H9 (cell line): ENCODE measurements around the gene SLC24A3. TPM values are rescaled to one million over a fixed set of nuclear protein-coding genes. Genes with fewer than 3 reads are reported as not detected.

Experiments
- DNase-seq: peaks from one replicate; pipeline ENCODE4 v3.0.0-alpha.2; 2017
- H2AFZ ChIP-seq: one replicate; pipeline ENCODE4 v1.6.1; 2013; ENCODE audit warnings: mild to moderate bottlenecking, low read length, control low read depth, moderate library complexity
- H2AK5ac ChIP-seq: 2 replicates; pipeline ENCODE4 v1.6.1; 2013; ENCODE audit warnings: low read length, control low read depth, mixed read lengths; ENCODE audit not compliant: insufficient read length
- H2BK120ac ChIP-seq: one replicate; pipeline ENCODE4 v1.6.1; 2013; ENCODE audit warnings: low read depth, mild to moderate bottlenecking, low read length, control low read depth, inconsistent platforms; ENCODE audit not compliant: poor library complexity, severe bottlenecking
- H2BK12ac ChIP-seq: 2 replicates; pipeline ENCODE4 v1.6.1; 2013; ENCODE audit warnings: low read length, control low read depth, mixed read lengths, low read depth; ENCODE audit not compliant: insufficient read length
- H2BK15ac ChIP-seq: 2 replicates; pipeline ENCODE4 v1.6.1; 2013; ENCODE audit warnings: low read depth, low read length, control low read depth
- H2BK20ac ChIP-seq: one replicate; pipeline ENCODE4 v1.6.1; 2013; ENCODE audit warnings: low read depth, mild to moderate bottlenecking, low read length, control low read depth, inconsistent platforms; ENCODE audit not compliant: poor library complexity, severe bottlenecking
- H2BK5ac ChIP-seq: 2 replicates; pipeline ENCODE4 v1.6.1; 2013; ENCODE audit warnings: low read length, control low read depth, mixed read lengths; ENCODE audit not compliant: insufficient read length
- H3K14ac ChIP-seq: 2 replicates; pipeline ENCODE4 v1.6.1; 2013; ENCODE audit warnings: low read length, control low read depth; ENCODE audit not compliant: insufficient read depth
- H3K18ac ChIP-seq: 2 replicates; pipeline ENCODE4 v1.6.1; 2013; ENCODE audit warnings: low read depth, mild to moderate bottlenecking, mixed read lengths, low read length, control low read depth; ENCODE audit not compliant: insufficient read length
- H3K23ac ChIP-seq: 2 replicates; pipeline ENCODE4 v1.6.1; 2013; ENCODE audit warnings: low read length, control low read depth, mixed read lengths, low read depth; ENCODE audit not compliant: insufficient read length
- H3K23me2 ChIP-seq: 2 replicates; pipeline ENCODE4 v1.6.1; 2013; ENCODE audit warnings: low read depth, mild to moderate bottlenecking, mixed read lengths, low read length, control low read depth; ENCODE audit not compliant: insufficient read length, poor library complexity, severe bottlenecking
- H3K27ac ChIP-seq: 2 replicates; pipeline ENCODE4 v1.5.1; 2013; ENCODE audit warnings: low read length, control low read depth, mixed read lengths, low read depth; ENCODE audit not compliant: insufficient read length
- H3K27me3 ChIP-seq: 2 replicates; pipeline ENCODE4 v1.6.1; 2013; ENCODE audit warnings: low read length, control low read depth, inconsistent platforms; ENCODE audit not compliant: insufficient read depth
- H3K4ac ChIP-seq: 2 replicates; pipeline ENCODE4 v1.6.1; 2013; ENCODE audit warnings: low read depth, mild to moderate bottlenecking, control low read depth, inconsistent platforms, low read length, moderate library complexity
- H3K4me1 ChIP-seq: 2 replicates; pipeline ENCODE4 v1.6.1; 2013; ENCODE audit warnings: low read length, control low read depth, inconsistent platforms; ENCODE audit not compliant: insufficient read depth
- H3K4me2 ChIP-seq: 2 replicates; pipeline ENCODE4 v1.6.1; 2013; ENCODE audit warnings: low read length, control low read depth, mixed read lengths; ENCODE audit not compliant: insufficient read length, insufficient read depth
- H3K56ac ChIP-seq: 2 replicates; pipeline ENCODE4 v1.6.1; 2013; ENCODE audit warnings: low read depth, mild to moderate bottlenecking, mixed read lengths, low read length, control low read depth; ENCODE audit not compliant: insufficient read length
- H3K79me1 ChIP-seq: 2 replicates; pipeline ENCODE4 v1.6.1; 2013; ENCODE audit warnings: low read depth, mild to moderate bottlenecking, moderate library complexity, low read length, control low read depth, inconsistent platforms; ENCODE audit not compliant: insufficient read depth, poor library complexity, severe bottlenecking
- H3K79me2 ChIP-seq: 2 replicates; pipeline ENCODE4 v1.6.1; 2013; ENCODE audit warnings: low read length, control low read depth, inconsistent platforms; ENCODE audit not compliant: insufficient read depth
- H3K9ac ChIP-seq: 2 replicates; pipeline ENCODE4 v1.6.1; 2013; ENCODE audit warnings: low read length, control low read depth, mixed read lengths; ENCODE audit not compliant: insufficient read length; ENCODE audit errors: extremely low read depth
- H3K9me3 ChIP-seq: one replicate; pipeline ENCODE4 v1.6.1; 2013; ENCODE audit warnings: low read depth, low read length, inconsistent platforms; ENCODE audit not compliant: control insufficient read depth
- H3T11ph ChIP-seq: one replicate; pipeline ENCODE4 v1.6.1; 2013; ENCODE audit warnings: mild to moderate bottlenecking, low read length, control low read depth, inconsistent platforms
- H4K20me1 ChIP-seq: one replicate; pipeline ENCODE4 v1.6.1; 2013; ENCODE audit not compliant: control insufficient read depth, insufficient read length, insufficient read depth
- H4K5ac ChIP-seq: 2 replicates; pipeline ENCODE4 v1.6.1; 2013; ENCODE audit warnings: low read depth, mild to moderate bottlenecking, mixed read lengths, low read length, control low read depth; ENCODE audit not compliant: insufficient read length
- H4K8ac ChIP-seq: replicated peaks from 2 replicates; pipeline ENCODE4 v1.6.1; 2013; ENCODE audit warnings: low read length, control low read depth, mixed read lengths, low read depth; ENCODE audit not compliant: insufficient read length
- H4K91ac ChIP-seq: 2 replicates; pipeline ENCODE4 v1.6.1; 2013; ENCODE audit warnings: low read depth, mild to moderate bottlenecking, moderate library complexity, mixed read lengths, low read length, control low read depth; ENCODE audit not compliant: insufficient read length
- H3K27ac Mint-ChIP-seq, 3 experiments: 2 replicates in 2 of 3; 3 replicates in 1 of 3; pipeline ENCODE4 v1.8.0; 2020 to 2021; ENCODE audit warnings: mixed read lengths in 3 of 3, mild to moderate bottlenecking in 1 of 3, moderate library complexity in 1 of 3
- H3K27me3 Mint-ChIP-seq: 2 replicates; pipeline ENCODE4 v1.8.0; 2021; ENCODE audit warnings: low read depth, mild to moderate bottlenecking, moderate library complexity, mixed read lengths
- H3K36me3 Mint-ChIP-seq, 3 experiments: 2 replicates in 2 of 3; 3 replicates in 1 of 3; pipeline ENCODE4 v1.8.0; 2020 to 2021; ENCODE audit warnings: low read depth in 3 of 3, mixed read lengths in 3 of 3; ENCODE audit not compliant: insufficient read depth in 1 of 3
- H3K4me1 Mint-ChIP-seq, 2 experiments: 2 replicates each; pipeline ENCODE4 v1.8.0; 2020; ENCODE audit warnings: mixed read lengths in 2 of 2
- H3K4me3 Mint-ChIP-seq, 2 experiments: 2 replicates in 1 of 2; 3 replicates in 1 of 2; pipeline ENCODE4 v1.8.0; 2020 to 2021; ENCODE audit warnings: mild to moderate bottlenecking in 2 of 2, mixed read lengths in 2 of 2, moderate library complexity in 1 of 2
- H3K9me3 Mint-ChIP-seq, 2 experiments: 2 replicates in 1 of 2; 3 replicates in 1 of 2; pipeline ENCODE4 v1.8.0; 2020; ENCODE audit warnings: mild to moderate bottlenecking in 2 of 2, mixed read lengths in 2 of 2, moderate library complexity in 1 of 2
- WGBS: extraction: QIAGEN DNeasy Blood & Tissue Kit; methylation state at CpG from one replicate; pipeline ENCODE4 v1.1.7; 2013; ENCODE audit warnings: missing lambda C conversion rate, low lambda C conversion rate, mixed read lengths; ENCODE audit not compliant: insufficient read length; ENCODE audit errors: extremely low coverage; 5-methylcytosine and 5-hydroxymethylcytosine counted together
- total RNA-seq: library from RNA; stranded (reverse); gene quantifications from 2 replicates; pipeline ENCODE4 v1.2.1, GENCODE V29; 2021
- TF ChIP-seq, protein P1 (sequence below): fragments of 200-600 bp; sonication (generic); conservative IDR thresholded peaks from 3 replicates; pipeline ENCODE4 v1.8.0; 2021; ENCODE audit warnings: antibody characterized with exemption, mild to moderate bottlenecking

The SLC24A3 gene
- total RNA-seq, 1 experiment from 2014 or later: 0.83 TPM

DNA sequence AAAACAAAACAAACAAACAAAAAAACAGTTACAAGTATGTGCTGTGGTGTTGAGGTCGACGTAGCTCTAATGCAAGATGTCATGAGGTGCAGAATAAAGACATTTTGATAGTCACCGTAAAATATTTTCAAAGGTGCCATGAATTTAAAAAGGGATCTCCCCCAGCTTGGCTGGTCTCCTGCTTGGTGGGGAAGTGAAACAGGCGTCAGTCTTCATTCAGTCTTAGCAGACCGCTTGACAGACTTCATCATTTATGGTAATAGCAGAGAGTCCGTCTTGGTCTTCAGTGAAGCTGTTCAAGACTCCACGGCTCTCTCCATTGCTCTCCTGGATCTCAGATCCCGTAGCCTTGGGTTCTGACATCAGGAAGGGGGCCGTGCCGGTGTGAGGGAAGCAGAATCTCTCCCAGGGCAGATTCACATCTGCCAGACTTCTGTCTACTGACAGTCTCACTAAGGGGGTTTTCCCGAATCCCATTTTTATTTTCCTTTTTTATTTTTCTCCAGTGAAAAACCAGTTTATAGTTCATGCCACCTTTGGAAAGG is 1.6 kb downstream of the SLC24A3 start:
- H2BK20ac ChIP-seq: no peak overlapping the region
- no peak overlapping the region for H2BK15ac ChIP-seq
- no peak overlapping the region for H3K9ac ChIP-seq
- H3K36me3 Mint-ChIP-seq: no peaks in the 10 kb centered on the region; a peak in 1 of 7 replicates
- no peak overlapping the region for H3K14ac ChIP-seq
- peaks cover 10% of the 10 kb centered on the region; the same call in 1 of the 2 replicates for H3K27me3 ChIP-seq
- TF ChIP-seq, protein P1, sequence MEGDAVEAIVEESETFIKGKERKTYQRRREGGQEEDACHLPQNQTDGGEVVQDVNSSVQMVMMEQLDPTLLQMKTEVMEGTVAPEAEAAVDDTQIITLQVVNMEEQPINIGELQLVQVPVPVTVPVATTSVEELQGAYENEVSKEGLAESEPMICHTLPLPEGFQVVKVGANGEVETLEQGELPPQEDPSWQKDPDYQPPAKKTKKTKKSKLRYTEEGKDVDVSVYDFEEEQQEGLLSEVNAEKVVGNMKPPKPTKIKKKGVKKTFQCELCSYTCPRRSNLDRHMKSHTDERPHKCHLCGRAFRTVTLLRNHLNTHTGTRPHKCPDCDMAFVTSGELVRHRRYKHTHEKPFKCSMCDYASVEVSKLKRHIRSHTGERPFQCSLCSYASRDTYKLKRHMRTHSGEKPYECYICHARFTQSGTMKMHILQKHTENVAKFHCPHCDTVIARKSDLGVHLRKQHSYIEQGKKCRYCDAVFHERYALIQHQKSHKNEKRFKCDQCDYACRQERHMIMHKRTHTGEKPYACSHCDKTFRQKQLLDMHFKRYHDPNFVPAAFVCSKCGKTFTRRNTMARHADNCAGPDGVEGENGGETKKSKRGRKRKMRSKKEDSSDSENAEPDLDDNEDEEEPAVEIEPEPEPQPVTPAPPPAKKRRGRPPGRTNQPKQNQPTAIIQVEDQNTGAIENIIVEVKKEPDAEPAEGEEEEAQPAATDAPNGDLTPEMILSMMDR: no peak
- no peaks in the 10 kb centered on the region for H3K79me2 ChIP-seq
- peaks cover 13% of the 10 kb centered on the region for H3K23me2 ChIP-seq
- no peak overlapping the region for H3T11ph ChIP-seq
- no peak overlapping the region for H2AK5ac ChIP-seq
- H3K4me2 ChIP-seq: no peak overlapping the region
- no peak overlapping the region for H3K56ac ChIP-seq
- peaks cover 8% of the 10 kb centered on the region for H3K4me1 ChIP-seq
- no peak overlapping the region for H4K91ac ChIP-seq
- no peaks in the 10 kb centered on the region for H4K20me1 ChIP-seq
- no peak overlapping the region for H3K27ac Mint-ChIP-seq
- no CpG with 5 or more reads among the region's 11 CpGs for WGBS
- no peak overlapping the region for H4K8ac ChIP-seq
- H2BK12ac ChIP-seq: no peak overlapping the region
- no peak overlapping the region for H2BK120ac ChIP-seq
- no peak overlapping the region for H2AFZ ChIP-seq
- no peak overlapping the region for H4K5ac ChIP-seq
- H3K18ac ChIP-seq: no peak overlapping the region
- H3K4ac ChIP-seq: no peak overlapping the region
- H2BK5ac ChIP-seq: no peak overlapping the region
- no peak for DNase-seq
- no peak overlapping the region for H3K27ac ChIP-seq
- no peaks in the 10 kb centered on the region for H3K9me3 ChIP-seq
- peaks cover 24 to 30% of the 10 kb centered on the region in 2 experiments for H3K4me1 Mint-ChIP-seq
- H3K23ac ChIP-seq: no peak overlapping the region
- H3K9me3 Mint-ChIP-seq: 0 out of 5 replicates have a peak, but pooled peaks cover 0 to 3% of the 10 kb centered on the region in 2 experiments
- peak overlapping the region; percentile 55 to 79 for H3K4me3 Mint-ChIP-seq
- H3K79me1 ChIP-seq: no peaks in the 10 kb centered on the region
- peaks cover 64% of the 10 kb centered on the region for H3K27me3 Mint-ChIP-seq
